ENCODE data around the gene STXBP2. TPM values are rescaled to one million over a fixed set of nuclear protein-coding genes. Genes with fewer than 3 reads are reported as not detected.
A peak's percentile ranks its signal among the peaks of the same experiment; 100 is the strongest.
"Not testable (repeated sequence)": the region's sequence is repeated elsewhere in the genome, so short reads cannot be mapped to it uniquely, and the experiment has no call there.

STXBP2 gene
- total RNA-seq, 1 donor from 2014 or later, result 215 TPM

GRCh38 chr19:7632340-7633203 lies 4.3 kb upstream of the STXBP2 start:
- DNase-seq (ENCODE audit: low spot score), result no peak

- DNase-seq (ENCODE audit: low spot score), result no peak
These were observed 3.2 kb upstream of the STXBP2 start, which contains the start of gene PCP2 for GRCh38 chr19:7633698-7634097. Gene PCP2, minus strand, starts transcription at chr19:7633719. Its CDS starts 262 bp downstream, at chr19:7633457.

- DNase-seq (ENCODE audit: low spot score), result no peak
These were observed 1.2 kb upstream of the STXBP2 start for GRCh38 chr19:7635670-7636069.

- no peak for DNase-seq (ENCODE audit: low spot score)
These were observed 606 bp upstream of the STXBP2 start for GRCh38 chr19:7636317-7636690.

- DNase-seq (ENCODE audit: low spot score), result peak; percentile 42
These were observed 705 bp downstream of the STXBP2 start for GRCh38 chr19:7637374-7638256.

GRCh38 chr19:7638802-7639465 lies 2.0 kb downstream of the STXBP2 start:
- no peak for DNase-seq (ENCODE audit: low spot score)

GRCh38 chr19:7639863-7640348 lies 3.0 kb downstream of the STXBP2 start:
- no peak for DNase-seq (ENCODE audit: low spot score)

- DNase-seq (ENCODE audit: low spot score), result no peak
These were observed 3.9 kb downstream of the STXBP2 start for GRCh38 chr19:7640803-7641202.

GRCh38 chr19:7641290-7642276 lies 4.7 kb downstream of the STXBP2 start:
- no peak for DNase-seq (ENCODE audit: low spot score)

- no peak for DNase-seq (ENCODE audit: low spot score)
These were observed 5.6 kb downstream of the STXBP2 start for GRCh38 chr19:7642295-7643030.

GRCh38 chr19:7643031-7643415 lies 6.1 kb downstream of the STXBP2 start:
- DNase-seq (ENCODE audit: low spot score), result no peak

- not testable (repeated sequence) for DNase-seq (ENCODE audit: low spot score)
These were observed 7.0 kb downstream of the STXBP2 start for GRCh38 chr19:7643629-7644549.

GRCh38 chr19:7644550-7644877 lies 7.6 kb downstream of the STXBP2 start:
- no peak for DNase-seq (ENCODE audit: low spot score)

- DNase-seq (ENCODE audit: low spot score), result no peak
These were observed 8.3 kb downstream of the STXBP2 start for GRCh38 chr19:7645163-7645562.

- no peak for DNase-seq (ENCODE audit: low spot score)
These were observed 8.9 kb downstream of the STXBP2 start for GRCh38 chr19:7645656-7646425.

GRCh38 chr19:7646426-7646700 lies 9.5 kb downstream of the STXBP2 start:
- no peak for DNase-seq (ENCODE audit: low spot score)

GRCh38 chr19:7647156-7647555 lies 10.2 kb downstream of the STXBP2 start:
- no peak for DNase-seq (ENCODE audit: low spot score)

GRCh38 chr19:7648265-7649014 lies 11.5 kb downstream of the STXBP2 start:
- no peak for DNase-seq (ENCODE audit: low spot score)

Measured in mucosa of gallbladder (tissue), 1 donor.